Measurements from ENCODE around the gene DLST.

Gene DLST

DNA sequence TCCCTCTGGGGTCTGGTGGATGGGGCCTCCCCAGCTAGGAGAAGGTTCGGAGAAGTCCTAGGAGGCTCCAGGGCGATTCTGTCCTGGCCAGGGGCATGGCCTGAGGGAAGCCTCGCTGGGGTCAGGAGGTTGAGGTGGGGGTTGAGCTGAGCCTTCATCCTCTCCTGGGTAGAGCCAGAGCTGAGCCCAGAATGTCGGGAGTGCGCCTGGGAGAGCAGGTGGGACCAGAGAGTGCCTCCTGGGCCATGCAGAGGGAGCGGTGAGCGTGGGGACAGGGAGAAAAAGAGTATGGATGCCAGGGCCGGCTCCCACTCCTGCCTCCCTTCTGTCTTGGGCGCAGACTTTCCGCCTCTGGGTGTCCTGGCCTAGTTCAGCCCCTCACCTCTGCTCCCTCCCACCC lies 28.2 kb downstream of the DLST start (continued):
- TF ChIP-seq SETDB1 (IDR thresholded peaks at IDR 0.05; ENCODE audit: insufficient read length, low read length) (no peak), ZNF677 (tag by site-specific recombination; IDR thresholded peaks at IDR 0.05) (no peak), WT1 (tag by site-specific recombination; IDR thresholded peaks at IDR 0.05) (no peak), INSM2 (tag by site-specific recombination; IDR thresholded peaks at IDR 0.05) (no peak), TCF7L2 (IDR thresholded peaks at IDR 0.05; ENCODE audit: borderline replicate concordance, low read depth, low read length) (no peak), ZNF148 (tag by site-specific recombination; IDR thresholded peaks at IDR 0.05; ENCODE audit: borderline replicate concordance) (no peak), PRDM1 (tag by site-specific recombination; IDR thresholded peaks at IDR 0.05) (no peak)
- TF ChIP-seq, protein P1, sequence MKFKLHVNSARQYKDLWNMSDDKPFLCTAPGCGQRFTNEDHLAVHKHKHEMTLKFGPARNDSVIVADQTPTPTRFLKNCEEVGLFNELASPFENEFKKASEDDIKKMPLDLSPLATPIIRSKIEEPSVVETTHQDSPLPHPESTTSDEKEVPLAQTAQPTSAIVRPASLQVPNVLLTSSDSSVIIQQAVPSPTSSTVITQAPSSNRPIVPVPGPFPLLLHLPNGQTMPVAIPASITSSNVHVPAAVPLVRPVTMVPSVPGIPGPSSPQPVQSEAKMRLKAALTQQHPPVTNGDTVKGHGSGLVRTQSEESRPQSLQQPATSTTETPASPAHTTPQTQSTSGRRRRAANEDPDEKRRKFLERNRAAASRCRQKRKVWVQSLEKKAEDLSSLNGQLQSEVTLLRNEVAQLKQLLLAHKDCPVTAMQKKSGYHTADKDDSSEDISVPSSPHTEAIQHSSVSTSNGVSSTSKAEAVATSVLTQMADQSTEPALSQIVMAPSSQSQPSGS (tag by site-specific recombination; IDR thresholded peaks at IDR 0.05; ENCODE audit: low read depth), result no peak

GRCh38 chr14:74910556-74910955 lies 28.8 kb downstream of the DLST start:
- POLR2A ChIA-PET, result interaction anchor here (0.6 kb wide), 1 partner anchor 394 kb away, joined by 3 read pairs; no protein-coding TSS in a partner anchor
- no peak overlapping the region for H3K27ac ChIP-seq (ENCODE audit: extremely low read depth, low read depth, low read length)
- H3K9me3 ChIP-seq (ENCODE audit: control insufficient read depth, insufficient read depth, low read depth, low read length), result no peaks in the 10 kb centered on the region
- TF ChIP-seq ZFP37 (tag by site-specific recombination; IDR thresholded peaks at IDR 0.05) (no peak), ZNF280D (tag by site-specific recombination; IDR thresholded peaks at IDR 0.05) (no peak), KLF9 (tag by site-specific recombination; IDR thresholded peaks at IDR 0.05; ENCODE audit: low read depth) (no peak), ZNF350 (tag by site-specific recombination; IDR thresholded peaks at IDR 0.05) (no peak), ZNF501 (tag by site-specific recombination; IDR thresholded peaks at IDR 0.05) (no peak), ZNF791 (tag by site-specific recombination; IDR thresholded peaks at IDR 0.05) (no peak), TRIM28 (IDR thresholded peaks at IDR 0.05; ENCODE audit: borderline replicate concordance, low read length) (no peak)
- TF ChIP-seq, protein P2, sequence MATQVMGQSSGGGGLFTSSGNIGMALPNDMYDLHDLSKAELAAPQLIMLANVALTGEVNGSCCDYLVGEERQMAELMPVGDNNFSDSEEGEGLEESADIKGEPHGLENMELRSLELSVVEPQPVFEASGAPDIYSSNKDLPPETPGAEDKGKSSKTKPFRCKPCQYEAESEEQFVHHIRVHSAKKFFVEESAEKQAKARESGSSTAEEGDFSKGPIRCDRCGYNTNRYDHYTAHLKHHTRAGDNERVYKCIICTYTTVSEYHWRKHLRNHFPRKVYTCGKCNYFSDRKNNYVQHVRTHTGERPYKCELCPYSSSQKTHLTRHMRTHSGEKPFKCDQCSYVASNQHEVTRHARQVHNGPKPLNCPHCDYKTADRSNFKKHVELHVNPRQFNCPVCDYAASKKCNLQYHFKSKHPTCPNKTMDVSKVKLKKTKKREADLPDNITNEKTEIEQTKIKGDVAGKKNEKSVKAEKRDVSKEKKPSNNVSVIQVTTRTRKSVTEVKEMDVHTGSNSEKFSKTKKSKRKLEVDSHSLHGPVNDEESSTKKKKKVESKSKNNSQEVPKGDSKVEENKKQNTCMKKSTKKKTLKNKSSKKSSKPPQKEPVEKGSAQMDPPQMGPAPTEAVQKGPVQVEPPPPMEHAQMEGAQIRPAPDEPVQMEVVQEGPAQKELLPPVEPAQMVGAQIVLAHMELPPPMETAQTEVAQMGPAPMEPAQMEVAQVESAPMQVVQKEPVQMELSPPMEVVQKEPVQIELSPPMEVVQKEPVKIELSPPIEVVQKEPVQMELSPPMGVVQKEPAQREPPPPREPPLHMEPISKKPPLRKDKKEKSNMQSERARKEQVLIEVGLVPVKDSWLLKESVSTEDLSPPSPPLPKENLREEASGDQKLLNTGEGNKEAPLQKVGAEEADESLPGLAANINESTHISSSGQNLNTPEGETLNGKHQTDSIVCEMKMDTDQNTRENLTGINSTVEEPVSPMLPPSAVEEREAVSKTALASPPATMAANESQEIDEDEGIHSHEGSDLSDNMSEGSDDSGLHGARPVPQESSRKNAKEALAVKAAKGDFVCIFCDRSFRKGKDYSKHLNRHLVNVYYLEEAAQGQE (tag by site-specific recombination; IDR thresholded peaks at IDR 0.05), result no peak
- H3K4me1 ChIP-seq (ENCODE audit: control insufficient read depth, insufficient read depth, low read length), result no peaks in the 10 kb centered on the region
- CTCF ChIA-PET, result interaction anchor here (0.6 to 6.3 kb wide), 4 partner anchors 15 to 53 kb away, joined by 3 to 64 read pairs (median 3); no protein-coding TSS in a partner anchor
- peaks cover 0 to 10% of the 10 kb centered on the region in 2 experiments; a peak in 2 of 3 replicates for H3K36me3 ChIP-seq (ENCODE audit: control insufficient read depth in 2 of 2, insufficient read depth in 1 of 2, low read length in 2 of 2)
- H3K4me3 ChIP-seq (ENCODE audit: low read depth, low read length), result no peak overlapping the region
